ENCODE results near the gene THAP2.
A peak's percentile ranks its signal among the peaks of the same experiment; 100 is the strongest.

THAP2 gene

DNA sequence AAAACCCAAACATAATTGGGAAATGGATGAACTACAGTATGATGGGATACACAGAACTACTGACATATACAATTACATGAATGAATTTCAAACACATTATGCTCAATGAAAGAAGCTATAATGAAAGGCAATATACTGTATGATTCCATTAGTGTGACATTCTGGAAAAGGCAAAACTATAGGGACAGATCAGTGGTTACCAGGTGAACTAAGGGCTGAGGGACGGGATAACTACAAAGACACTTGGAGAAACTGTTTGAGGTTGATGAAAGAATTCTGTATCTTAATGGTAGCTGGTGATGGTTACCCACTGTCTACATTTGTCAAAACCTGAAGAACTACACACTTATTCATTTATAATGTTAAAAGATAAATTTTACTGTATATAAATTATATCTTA, 8.2 kb upstream of the THAP2 start:
- Histone ChIP-seq H2BK15ac (ENCODE audit: low read depth, poor library complexity, severe bottlenecking) (no peak overlapping the region), H4K8ac (ENCODE audit: low read length) (no peak overlapping the region), H3K27me3 (ENCODE audit: control insufficient read depth in 1 of 2, insufficient read depth in 1 of 2, low read length in 2 of 2) (no peaks in the 10 kb centered on the region), H3K4ac (ENCODE audit: low read depth in 1 of 2, low read length in 2 of 2) (no peak overlapping the region), H3K9ac (ENCODE audit: low read length) (no peak overlapping the region), H3K9me3 (ENCODE audit: control insufficient read depth, low read length) (peaks cover 19% of the 10 kb centered on the region), H3K4me1 (ENCODE audit: control insufficient read depth, insufficient read depth, low read depth, low read length) (no peaks in the 10 kb centered on the region), H2AK5ac (ENCODE audit: low read length, severe bottlenecking) (no peak overlapping the region), H2BK12ac (ENCODE audit: low read length in 2 of 2) (no peak overlapping the region), H3K79me1 (replicated peaks; ENCODE audit: low read length, poor library complexity, severe bottlenecking) (no peaks in the 10 kb centered on the region), H3K36me3 (ENCODE audit: control insufficient read depth in 1 of 2, insufficient read depth in 2 of 2, low read depth in 1 of 2, low read length in 2 of 2) (peaks cover 14 to 94% of the 10 kb centered on the region in 2 experiments), H3K18ac (ENCODE audit: low read depth in 1 of 2, low read length in 2 of 2) (no peak overlapping the region), H3K27ac (ENCODE audit: low read length, poor library complexity, severe bottlenecking) (no peak overlapping the region), H3K14ac (ENCODE audit: low read length in 2 of 2) (no peak overlapping the region), H2AFZ (ENCODE audit: low read depth, low read length) (no peak overlapping the region), H4K91ac (ENCODE audit: low read length) (no peak overlapping the region), H3K4me3 (ENCODE audit: insufficient read depth in 1 of 2, low read depth in 1 of 2, low read length in 2 of 2) (peak overlapping the region in 1 of 2 experiments; percentile 1), H2BK5ac (ENCODE audit: low read depth, low read length, poor library complexity, severe bottlenecking) (no peak overlapping the region), H3K23ac (ENCODE audit: low read length in 2 of 2) (no peak overlapping the region), H3K4me2 (ENCODE audit: low read length, poor library complexity, severe bottlenecking) (no peak overlapping the region), H2BK120ac (ENCODE audit: low read depth, low read length) (no peak overlapping the region)
- DNase-seq = no peak
- 100% methylated on average over 1 of the region's 1 CpG for WGBS

GRCh38 chr12:71656740-71657139, 7.4 kb upstream of the THAP2 start:
- Histone ChIP-seq H3K36me3 (ENCODE audit: control insufficient read depth in 1 of 2, insufficient read depth in 2 of 2, low read depth in 1 of 2, low read length in 2 of 2) (peaks cover 14 to 86% of the 10 kb centered on the region in 2 experiments), H2BK120ac (ENCODE audit: low read depth, low read length) (no peak overlapping the region), H4K91ac (ENCODE audit: low read length) (no peak overlapping the region), H2AK5ac (ENCODE audit: low read length, severe bottlenecking) (no peak overlapping the region), H4K8ac (ENCODE audit: low read length) (no peak overlapping the region), H3K18ac (ENCODE audit: low read depth in 1 of 2, low read length in 2 of 2) (no peak overlapping the region), H2BK15ac (ENCODE audit: low read depth, poor library complexity, severe bottlenecking) (no peak overlapping the region), H2AFZ (ENCODE audit: low read depth, low read length) (no peak overlapping the region), H3K23ac (ENCODE audit: low read length in 2 of 2) (no peak overlapping the region), H3K4ac (ENCODE audit: low read depth in 1 of 2, low read length in 2 of 2) (no peak overlapping the region), H3K9ac (ENCODE audit: low read length) (no peak overlapping the region), H3K4me2 (ENCODE audit: low read length, poor library complexity, severe bottlenecking) (no peak overlapping the region), H3K4me1 (ENCODE audit: control insufficient read depth, insufficient read depth, low read depth, low read length) (peaks cover 3% of the 10 kb centered on the region), H3K27me3 (ENCODE audit: control insufficient read depth in 1 of 2, insufficient read depth in 1 of 2, low read length in 2 of 2) (no peaks in the 10 kb centered on the region), H3K9me3 (ENCODE audit: control insufficient read depth, low read length) (peaks cover 19% of the 10 kb centered on the region), H3K27ac (ENCODE audit: low read length, poor library complexity, severe bottlenecking) (no peak overlapping the region), H2BK5ac (ENCODE audit: low read depth, low read length, poor library complexity, severe bottlenecking) (no peak overlapping the region), H3K14ac (ENCODE audit: low read length in 2 of 2) (no peak overlapping the region), H2BK12ac (ENCODE audit: low read length in 2 of 2) (no peak overlapping the region), H3K4me3 (ENCODE audit: insufficient read depth in 1 of 2, low read depth in 1 of 2, low read length in 2 of 2) (no peak overlapping the region), H3K79me1 (replicated peaks; ENCODE audit: low read length, poor library complexity, severe bottlenecking) (no peaks in the 10 kb centered on the region)
- 100% methylated on average over 3 of the region's 3 CpGs for WGBS
- DNase-seq = no peak

GRCh38 chr12:71661977-71662530, 2.0 kb upstream of the THAP2 start:
- no peaks in the 10 kb centered on the region for H3K27me3 ChIP-seq (ENCODE audit: control insufficient read depth in 1 of 2, insufficient read depth in 1 of 2, low read length in 2 of 2)
- no peak overlapping the region for H2AK5ac ChIP-seq (ENCODE audit: low read length, severe bottlenecking)
- H3K18ac ChIP-seq (ENCODE audit: low read depth in 1 of 2, low read length in 2 of 2) = no peak overlapping the region
- H3K4me1 ChIP-seq (ENCODE audit: control insufficient read depth, insufficient read depth, low read depth, low read length) = peaks cover 3% of the 10 kb centered on the region
- 0% methylated on average over 5 of the region's 8 CpGs for WGBS
- H2BK5ac ChIP-seq (ENCODE audit: low read depth, low read length, poor library complexity, severe bottlenecking) = no peak overlapping the region
- no peak overlapping the region for H3K23ac ChIP-seq (ENCODE audit: low read length in 2 of 2)
- H2BK12ac ChIP-seq (ENCODE audit: low read length in 2 of 2) = no peak overlapping the region
- DNase-seq = peak; percentile 52
- H2BK15ac ChIP-seq (ENCODE audit: low read depth, poor library complexity, severe bottlenecking) = no peak overlapping the region
- peaks cover 8 to 33% of the 10 kb centered on the region in 2 experiments for H3K36me3 ChIP-seq (ENCODE audit: control insufficient read depth in 1 of 2, insufficient read depth in 2 of 2, low read depth in 1 of 2, low read length in 2 of 2)
- no peak overlapping the region for H3K14ac ChIP-seq (ENCODE audit: low read length in 2 of 2)
- H2BK120ac ChIP-seq (ENCODE audit: low read depth, low read length) = no peak overlapping the region
- no peak overlapping the region for H2AFZ ChIP-seq (ENCODE audit: low read depth, low read length)
- no peak overlapping the region for H4K91ac ChIP-seq (ENCODE audit: low read length)
- H3K4me3 ChIP-seq (ENCODE audit: insufficient read depth in 1 of 2, low read depth in 1 of 2, low read length in 2 of 2) = peak overlapping the region in 1 of 2 experiments; percentile 97
- H4K8ac ChIP-seq (ENCODE audit: low read length) = no peak overlapping the region
- H3K4me2 ChIP-seq (ENCODE audit: low read length, poor library complexity, severe bottlenecking) = peak overlapping the region; percentile 3
- H3K27ac ChIP-seq (ENCODE audit: low read length, poor library complexity, severe bottlenecking) = peak overlapping the region; percentile 43
- peaks cover 5% of the 10 kb centered on the region for H3K79me1 ChIP-seq (replicated peaks; ENCODE audit: low read length, poor library complexity, severe bottlenecking)
- no peak overlapping the region for H3K4ac ChIP-seq (ENCODE audit: low read depth in 1 of 2, low read length in 2 of 2)
- H3K9ac ChIP-seq (ENCODE audit: low read length) = peak overlapping the region; percentile 99
- no peaks in the 10 kb centered on the region for H3K9me3 ChIP-seq (ENCODE audit: control insufficient read depth, low read length)

- peak overlapping the region in 1 of 2 experiments; percentile 66 for H3K23ac ChIP-seq (ENCODE audit: low read length in 2 of 2)
- peak overlapping the region; percentile 85 to 97 for H3K4me3 ChIP-seq (ENCODE audit: insufficient read depth in 1 of 2, low read depth in 1 of 2, low read length in 2 of 2)
- peak; percentile 88 for DNase-seq
- peaks cover 3% of the 10 kb centered on the region for H3K4me1 ChIP-seq (ENCODE audit: control insufficient read depth, insufficient read depth, low read depth, low read length)
- H4K91ac ChIP-seq (ENCODE audit: low read length) = peak overlapping the region; percentile 30
- H4K8ac ChIP-seq (ENCODE audit: low read length) = peak overlapping the region; percentile 98
- H3K18ac ChIP-seq (ENCODE audit: low read depth in 1 of 2, low read length in 2 of 2) = peak overlapping the region; percentile 77 to 95
- H2BK15ac ChIP-seq (ENCODE audit: low read depth, poor library complexity, severe bottlenecking) = peak overlapping the region; percentile 94
- peak overlapping the region; percentile 89 for H2BK5ac ChIP-seq (ENCODE audit: low read depth, low read length, poor library complexity, severe bottlenecking)
- peaks cover 9% of the 10 kb centered on the region for H3K79me1 ChIP-seq (replicated peaks; ENCODE audit: low read length, poor library complexity, severe bottlenecking)
- peak overlapping the region; percentile 86 for H2AFZ ChIP-seq (ENCODE audit: low read depth, low read length)
- 0% methylated on average over 53 of the region's 53 CpGs for WGBS
- no peak overlapping the region for H2BK12ac ChIP-seq (ENCODE audit: low read length in 2 of 2)
- H2BK120ac ChIP-seq (ENCODE audit: low read depth, low read length) = peak overlapping the region; percentile 73
- peak overlapping the region; percentile 72 to 85 for H3K4ac ChIP-seq (ENCODE audit: low read depth in 1 of 2, low read length in 2 of 2)
- H3K27me3 ChIP-seq (ENCODE audit: control insufficient read depth in 1 of 2, insufficient read depth in 1 of 2, low read length in 2 of 2) = no peaks in the 10 kb centered on the region
- H3K36me3 ChIP-seq (ENCODE audit: control insufficient read depth in 1 of 2, insufficient read depth in 2 of 2, low read depth in 1 of 2, low read length in 2 of 2) = peaks cover 4 to 24% of the 10 kb centered on the region in 2 experiments
- peak overlapping the region; percentile 99 for H3K9ac ChIP-seq (ENCODE audit: low read length)
- peak overlapping the region; percentile 99 for H3K27ac ChIP-seq (ENCODE audit: low read length, poor library complexity, severe bottlenecking)
- H2AK5ac ChIP-seq (ENCODE audit: low read length, severe bottlenecking) = peak overlapping the region; percentile 6
- no peaks in the 10 kb centered on the region for H3K9me3 ChIP-seq (ENCODE audit: control insufficient read depth, low read length)
- H3K4me2 ChIP-seq (ENCODE audit: low read length, poor library complexity, severe bottlenecking) = peak overlapping the region; percentile 39
- H3K14ac ChIP-seq (ENCODE audit: low read length in 2 of 2) = peak overlapping the region; percentile 62 to 99
These were observed 1.1 kb upstream of the THAP2 start for GRCh38 chr12:71662849-71663560.

All from mesenchymal stem cell (in vitro differentiated cells and primary cell).